ENCODE measurements around the gene VOPP1.

VOPP1 gene

GRCh38 chr7:55427800-55428199 lies 144.5 kb downstream of the VOPP1 start:
- no peak overlapping the region for H3K4me3 ChIP-seq (ENCODE audit: low read depth, low read length)
- DNase-seq (ENCODE audit: low read depth): no peak
- in situ Hi-C loops (cut with HindIII; ENCODE audit: low sequenced_read_pairs): loop anchor here (5.0 to 10.0 kb wide), 3 partner anchors 40 to 637 kb away; partner anchors contain the start of genes SUMF2 and VOPP1
- TF ChIP-seq CTCF (IDR thresholded peaks at IDR 0.05; ENCODE audit: low read depth, low read length, missing control alignments): no peak

- no peak for TF ChIP-seq CTCF (IDR thresholded peaks at IDR 0.05; ENCODE audit: low read depth, low read length, missing control alignments)
- in situ Hi-C loops (cut with HindIII; ENCODE audit: low sequenced_read_pairs): loop anchor here (5.0 to 10.0 kb wide), 3 partner anchors 40 to 637 kb away; partner anchors contain the start of genes SUMF2 and VOPP1
- H3K4me3 ChIP-seq (ENCODE audit: low read depth, low read length): no peak overlapping the region
- DNase-seq (ENCODE audit: low read depth): peak; percentile 24
Observed at GRCh38 chr7:55427342-55427741, 145.0 kb downstream of the VOPP1 start.

- no peak for TF ChIP-seq CTCF (IDR thresholded peaks at IDR 0.05; ENCODE audit: low read depth, low read length, missing control alignments)
- H3K4me3 ChIP-seq (ENCODE audit: low read depth, low read length): no peak overlapping the region
- no peak for DNase-seq (ENCODE audit: low read depth)
- in situ Hi-C loops (cut with HindIII; ENCODE audit: low sequenced_read_pairs): loop anchor here (5.0 to 10.0 kb wide), 3 partner anchors 41 to 638 kb away; partner anchors contain the start of genes SUMF2 and VOPP1
Observed at GRCh38 chr7:55426676-55427075, 145.6 kb downstream of the VOPP1 start.

GRCh38 chr7:55425141-55425752 lies 147.1 kb downstream of the VOPP1 start:
- H3K4me3 ChIP-seq (ENCODE audit: low read depth, low read length): no peak overlapping the region
- no peak for DNase-seq (ENCODE audit: low read depth)
- in situ Hi-C loops (cut with HindIII; ENCODE audit: low sequenced_read_pairs): loop anchor here (5.0 to 10.0 kb wide), 3 partner anchors 42 to 640 kb away; partner anchors contain the start of genes SUMF2 and VOPP1
- no peak for TF ChIP-seq CTCF (IDR thresholded peaks at IDR 0.05; ENCODE audit: low read depth, low read length, missing control alignments)

- no peak for DNase-seq (ENCODE audit: low read depth)
- in situ Hi-C loops (cut with HindIII; ENCODE audit: low sequenced_read_pairs): loop anchor here (5.0 to 10.0 kb wide), 2 partner anchors 641 to 647 kb away; partner anchors contain the start of gene SUMF2
Observed at GRCh38 chr7:55423891-55424290, 148.4 kb downstream of the VOPP1 start.

GRCh38 chr7:55423277-55423711 lies 149.0 kb downstream of the VOPP1 start:
- peak; percentile 54 for TF ChIP-seq CTCF (IDR thresholded peaks at IDR 0.05; ENCODE audit: low read depth, low read length, missing control alignments)
- no peak for DNase-seq (ENCODE audit: low read depth)
- no peak overlapping the region for H3K4me3 ChIP-seq (ENCODE audit: low read depth, low read length)
- in situ Hi-C loops (cut with HindIII; ENCODE audit: low sequenced_read_pairs): loop anchor here (5.0 to 10.0 kb wide), 2 partner anchors 642 to 646 kb away; partner anchors contain the start of gene SUMF2

More at GRCh38 chr7:55423891-55424290, 148.4 kb downstream of the VOPP1 start:
- TF ChIP-seq CTCF (IDR thresholded peaks at IDR 0.05; ENCODE audit: low read depth, low read length, missing control alignments): no peak
- H3K4me3 ChIP-seq (ENCODE audit: low read depth, low read length): no peak overlapping the region
